ENCODE measurements around the gene FGGY.
"Not testable (repeated sequence)": the region's sequence is repeated elsewhere in the genome, so short reads cannot be mapped to it uniquely, and the experiment has no call there.

FGGY gene

DNA sequence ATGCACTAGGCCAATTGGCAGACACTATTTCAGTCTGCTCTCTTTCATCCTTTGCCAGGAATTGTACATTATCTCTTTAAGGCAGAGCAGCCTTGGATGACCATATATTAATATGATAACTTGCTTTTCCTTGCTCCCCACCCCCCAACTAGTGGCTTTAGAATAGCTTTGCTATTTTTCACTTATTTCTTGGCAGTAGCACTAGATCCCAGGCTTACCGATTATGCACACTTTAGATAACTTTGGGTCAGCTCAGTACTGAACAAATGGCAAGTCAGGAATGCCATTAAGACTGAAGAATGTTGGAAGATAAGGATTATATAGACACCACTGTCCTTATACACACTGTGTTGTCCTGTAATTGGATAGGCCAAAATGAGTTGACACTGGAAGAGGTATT lies 146.4 kb downstream of the FGGY start:
- no peak for DNase-seq (ENCODE audit: low spot score)

DNA sequence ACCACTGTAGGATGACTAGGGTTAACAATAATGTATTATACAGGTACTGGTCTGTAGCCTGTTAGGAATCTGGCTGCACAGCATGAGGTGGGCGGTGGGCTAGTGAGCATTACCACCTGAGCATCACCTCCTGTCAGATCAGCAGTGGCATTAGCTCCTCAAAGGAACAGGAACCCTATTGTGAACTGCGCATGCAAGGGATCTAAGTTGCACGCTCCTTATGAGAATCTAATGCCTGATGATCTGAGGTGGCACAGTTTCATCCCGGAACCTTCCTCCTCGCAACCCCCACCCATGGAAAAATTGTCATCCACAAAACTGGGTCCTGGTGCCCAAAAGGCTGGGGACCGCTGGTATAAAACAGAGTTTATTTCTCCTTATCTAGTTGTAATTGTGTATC lies 147.6 kb downstream of the FGGY start:
- DNase-seq (ENCODE audit: low spot score) = no peak

DNA sequence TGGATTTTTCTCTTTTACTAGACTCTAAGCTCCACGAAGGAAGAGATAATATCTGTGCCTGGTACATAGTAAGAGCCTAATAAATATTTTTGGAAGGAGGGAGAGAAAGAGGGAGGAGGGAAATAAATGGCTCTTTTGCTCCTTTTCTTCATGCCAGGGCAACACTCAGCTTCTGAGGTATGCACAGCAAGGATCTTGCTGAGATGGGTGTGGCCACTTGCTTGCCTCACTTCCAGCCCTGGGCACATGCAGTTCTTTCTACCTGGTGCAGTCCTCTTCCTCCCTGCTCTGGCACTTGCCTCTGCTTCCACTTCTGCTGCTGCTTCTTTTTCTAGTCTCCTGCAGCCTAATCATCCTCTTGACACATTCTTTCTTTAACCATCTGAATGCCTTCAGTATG lies 148.1 kb downstream of the FGGY start:
- no peak for DNase-seq (ENCODE audit: low spot score)

DNA sequence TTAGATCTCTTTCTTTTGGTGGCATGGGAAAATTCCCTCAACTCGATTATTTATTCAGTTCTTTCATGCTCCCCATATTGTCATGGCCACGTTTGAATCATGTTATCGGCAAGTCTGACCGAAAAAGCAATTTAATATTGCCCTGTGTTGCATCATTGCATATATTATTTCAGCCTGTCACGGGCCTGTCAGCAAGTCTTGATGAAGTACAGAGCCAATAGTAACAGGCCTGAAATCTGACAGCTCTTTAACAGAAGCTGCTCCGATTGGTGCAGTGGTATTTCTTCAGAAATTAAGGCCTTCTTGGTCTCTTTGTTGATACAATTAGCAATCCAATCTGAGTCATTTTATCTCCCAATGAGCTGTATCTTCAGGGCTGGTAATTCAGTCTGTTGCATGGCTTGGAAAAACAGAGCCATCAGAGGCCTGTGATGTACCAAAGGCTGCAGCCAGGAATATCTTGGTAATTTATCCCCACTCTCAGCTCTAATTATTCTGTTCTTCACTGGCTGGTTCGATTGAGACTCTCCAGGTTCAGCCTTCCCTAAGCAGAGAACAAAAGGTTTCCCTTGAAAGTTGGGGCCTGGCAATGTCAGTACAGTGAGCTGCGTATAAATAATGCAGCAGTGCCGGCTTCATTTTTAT lies 149.5 kb downstream of the FGGY start:
- no peak for DNase-seq (ENCODE audit: low spot score)

DNA sequence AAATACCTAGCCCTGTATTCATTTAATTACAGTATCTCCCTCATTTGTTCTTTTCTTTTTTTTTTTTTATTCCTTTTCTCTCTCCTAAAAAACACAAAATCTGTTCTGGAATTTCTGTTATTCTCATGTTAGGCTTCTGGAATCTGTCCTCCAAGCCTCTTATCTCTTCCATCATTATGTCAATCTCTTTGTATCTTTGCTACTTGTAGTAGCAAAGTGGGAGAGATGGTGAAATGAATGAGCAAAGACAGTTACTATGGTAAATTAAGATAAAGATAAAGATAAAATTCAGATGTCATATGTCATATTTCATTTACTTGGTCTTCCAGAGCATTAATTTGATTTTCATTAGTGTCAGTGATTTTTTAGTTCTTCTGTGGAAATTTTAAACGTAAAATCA lies 155.1 kb downstream of the FGGY start:
- no peak for DNase-seq (ENCODE audit: low spot score)

DNA sequence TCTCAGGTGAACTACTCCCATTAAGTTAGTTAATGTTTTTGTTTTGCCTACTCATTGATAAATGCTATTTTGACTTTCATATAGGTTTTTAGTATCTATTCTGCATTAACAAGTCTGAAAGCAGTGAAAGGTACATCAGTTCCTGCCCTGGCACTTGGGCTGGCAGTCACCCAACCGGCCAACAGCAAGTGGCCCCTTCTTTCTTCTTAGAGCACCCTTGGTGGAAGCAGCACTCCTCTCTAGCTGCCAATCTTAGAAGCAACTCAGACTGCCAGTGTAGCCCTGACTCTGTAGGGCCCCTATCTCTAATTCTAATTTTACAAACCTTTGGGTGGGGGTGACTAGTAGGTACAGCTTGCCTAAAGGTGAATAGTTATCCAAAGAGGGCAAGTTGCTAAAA lies 155.7 kb downstream of the FGGY start:
- no peak for DNase-seq (ENCODE audit: low spot score)

DNA sequence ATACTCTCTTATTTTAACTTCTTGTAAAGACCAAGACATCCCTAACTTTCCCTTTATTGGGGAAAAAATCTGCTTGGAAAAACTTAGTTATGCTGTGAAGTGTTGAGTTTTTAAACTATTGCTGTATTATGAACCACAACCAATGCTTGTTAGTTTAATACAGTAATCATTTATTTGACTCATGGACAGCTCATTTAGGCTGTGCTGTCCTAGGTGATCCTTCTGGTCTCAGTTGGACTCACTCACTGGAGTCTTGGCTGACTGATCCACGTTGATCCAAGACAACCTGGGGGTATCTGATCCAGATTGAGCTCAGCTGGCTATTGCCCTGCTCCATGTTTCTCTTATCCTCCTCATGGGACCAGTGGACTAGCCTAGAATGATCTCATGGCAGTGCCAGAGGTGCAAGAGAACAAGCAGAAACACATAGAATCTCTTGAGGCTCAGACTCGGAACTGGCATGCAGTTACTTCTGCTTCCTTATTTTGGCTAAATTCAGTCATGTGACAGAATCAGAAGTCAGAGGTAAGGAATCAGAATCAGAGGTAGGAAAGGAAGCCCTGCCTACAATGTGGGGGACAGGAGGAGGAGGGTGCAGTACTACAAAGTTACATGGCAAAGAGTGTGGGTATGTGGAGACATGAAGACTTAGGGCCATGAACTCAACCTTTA lies 156.5 kb downstream of the FGGY start:
- no peak for DNase-seq (ENCODE audit: low spot score)

DNA sequence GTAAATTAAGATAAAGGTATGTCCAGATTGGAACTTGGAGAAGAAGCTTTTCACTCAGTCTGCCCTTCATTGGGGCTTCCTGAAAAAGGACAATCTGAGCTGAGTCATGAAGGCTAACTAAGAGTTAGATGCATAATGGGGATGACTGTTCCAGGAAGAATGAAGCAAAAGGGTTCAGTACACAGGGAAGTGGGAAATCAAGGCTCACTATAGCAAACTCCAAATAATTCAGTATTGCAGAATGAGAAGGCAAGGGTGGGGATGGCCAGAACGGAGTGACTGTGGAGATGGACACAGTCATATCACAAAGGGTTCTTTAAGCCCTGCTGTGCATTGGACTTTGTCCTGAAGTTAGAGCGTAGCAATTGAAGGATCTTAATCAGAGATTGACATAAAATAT lies 158.3 kb downstream of the FGGY start:
- no peak for DNase-seq (ENCODE audit: low spot score)

DNA sequence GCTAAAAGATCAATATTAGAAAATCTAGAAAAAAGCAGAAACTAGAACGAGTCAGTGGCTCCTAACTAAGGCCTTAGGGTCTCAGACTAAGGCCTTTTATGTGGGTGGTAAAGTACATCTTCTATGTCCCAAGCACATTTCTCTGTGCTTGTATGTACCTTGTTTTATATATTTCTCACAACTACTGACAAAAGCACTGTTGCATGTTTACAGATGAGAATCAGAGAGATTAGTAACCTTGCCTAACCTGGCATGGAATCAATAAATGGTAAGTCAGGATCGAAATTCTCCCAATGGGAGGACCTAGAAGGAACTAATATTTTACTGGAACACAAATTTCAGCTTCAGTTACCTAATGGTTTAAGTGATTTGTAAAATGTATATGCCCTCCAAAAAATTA lies 160.9 kb downstream of the FGGY start:
- no peak for DNase-seq (ENCODE audit: low spot score)

DNA sequence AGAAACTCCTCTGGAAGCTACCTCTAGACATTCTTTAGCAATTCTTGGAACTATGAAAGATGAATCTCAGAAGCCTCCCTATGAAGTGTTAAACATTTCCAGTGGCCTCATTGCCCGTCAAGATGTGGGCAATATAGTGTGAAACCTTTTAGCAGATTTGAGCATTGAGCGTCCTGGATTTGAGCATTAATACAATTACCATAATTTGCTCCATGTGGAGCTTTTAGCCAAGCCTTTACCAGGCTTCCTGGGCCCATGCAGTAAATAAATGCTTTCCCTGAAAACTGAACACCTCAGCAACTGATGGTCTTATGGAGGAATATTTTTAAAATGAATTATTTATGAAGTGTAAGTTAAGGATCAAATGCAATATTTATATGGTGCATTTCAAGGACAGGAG lies 162.0 kb downstream of the FGGY start:
- no peak for DNase-seq (ENCODE audit: low spot score)

DNA sequence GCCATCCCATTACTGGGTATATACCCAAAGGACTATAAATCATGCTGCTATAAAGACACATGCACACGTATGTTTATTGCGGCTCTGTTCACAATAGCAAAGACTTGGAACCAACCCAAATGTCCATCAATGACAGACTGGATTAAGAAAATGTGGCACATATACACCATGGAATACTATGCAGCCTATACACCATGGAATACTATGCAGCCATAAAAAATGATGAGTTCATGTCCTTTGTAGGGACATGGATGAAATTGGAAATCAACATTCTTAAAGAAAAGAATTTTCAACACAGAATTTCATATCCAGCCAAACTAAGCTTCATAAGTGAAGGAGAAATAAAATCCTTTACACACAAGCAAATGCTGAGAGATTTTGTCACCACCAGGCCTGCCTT lies 166.0 kb downstream of the FGGY start:
- not testable (repeated sequence) for DNase-seq (ENCODE audit: low spot score)

DNA sequence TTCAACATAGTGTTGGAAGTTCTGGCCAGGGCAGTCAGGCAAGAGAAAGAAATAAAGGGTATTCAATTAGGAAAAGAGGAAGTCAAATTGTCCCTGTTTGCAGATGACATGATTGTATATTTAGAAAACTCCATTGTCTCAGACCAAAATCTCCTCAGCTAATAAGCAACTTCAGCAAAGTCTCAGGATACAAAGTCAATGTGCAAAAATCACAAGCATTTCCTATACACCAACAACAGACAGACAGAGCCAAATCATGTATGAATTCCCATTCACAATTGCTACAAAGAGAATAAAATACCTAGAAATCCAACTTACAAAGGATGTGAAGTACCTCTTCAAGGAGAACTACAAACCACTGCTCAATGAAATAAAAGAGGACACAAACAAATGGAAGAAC lies 168.6 kb downstream of the FGGY start:
- DNase-seq (ENCODE audit: low spot score) = not testable (repeated sequence)

DNA sequence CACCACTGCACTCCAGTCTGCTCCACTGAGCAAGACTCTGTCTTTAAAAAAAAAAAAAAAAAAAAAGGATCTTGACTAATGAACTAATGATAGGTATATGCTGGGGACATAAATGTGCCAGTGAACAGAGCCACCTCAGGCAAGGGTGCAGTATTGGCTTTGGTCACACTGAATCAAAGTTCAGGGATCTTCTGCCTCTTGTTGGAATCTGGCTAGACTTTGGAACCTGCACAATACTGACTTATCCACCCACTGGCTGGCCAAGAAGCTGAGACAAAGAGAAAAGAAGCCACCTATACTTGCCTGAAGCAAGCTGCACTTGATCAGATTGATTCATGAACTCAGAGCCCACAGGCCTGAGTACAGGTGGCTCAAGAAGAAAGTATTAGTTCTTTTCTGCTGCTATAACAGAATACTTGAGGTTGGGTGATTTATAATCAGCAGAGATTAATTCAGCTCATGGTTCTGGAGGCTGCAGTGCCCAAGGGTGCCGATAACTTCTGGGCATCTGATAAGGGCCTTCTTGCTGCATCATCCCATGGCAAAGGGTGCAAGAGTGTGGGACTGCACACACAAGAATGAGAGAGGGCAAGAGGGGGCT lies 172.0 kb downstream of the FGGY start:
- no peak for DNase-seq (ENCODE audit: low spot score)

DNA sequence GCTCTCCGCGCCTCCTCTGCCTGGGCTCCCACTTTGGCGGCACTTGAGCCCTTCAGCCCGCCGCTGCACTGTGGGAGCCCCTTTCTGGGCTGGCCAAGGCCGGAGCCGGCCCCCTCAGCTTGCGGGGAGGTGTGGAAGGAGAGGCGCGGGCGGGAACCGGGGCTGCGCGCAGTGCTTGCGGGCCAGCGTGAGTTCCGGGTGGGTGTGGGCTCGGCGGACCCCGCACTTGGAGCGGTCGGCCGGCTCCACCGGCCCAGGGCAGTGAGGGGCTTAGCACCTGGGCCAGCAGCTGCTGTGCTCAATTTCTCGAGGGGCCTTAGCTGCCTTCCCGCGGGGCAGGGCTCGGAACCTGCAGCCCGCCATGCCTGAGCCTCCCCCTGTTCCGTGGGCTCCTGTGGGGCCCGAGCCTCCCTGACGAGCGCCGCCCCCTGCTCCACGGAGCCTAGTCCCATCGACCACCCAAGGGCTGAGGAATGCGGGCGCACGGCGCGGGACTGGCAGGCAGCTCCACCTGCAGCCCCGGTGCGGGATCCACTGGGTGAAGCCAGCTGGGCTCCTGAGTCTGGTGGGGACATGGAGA lies 175.2 kb downstream of the FGGY start:
- DNase-seq (ENCODE audit: low spot score) = not testable (repeated sequence)

DNA sequence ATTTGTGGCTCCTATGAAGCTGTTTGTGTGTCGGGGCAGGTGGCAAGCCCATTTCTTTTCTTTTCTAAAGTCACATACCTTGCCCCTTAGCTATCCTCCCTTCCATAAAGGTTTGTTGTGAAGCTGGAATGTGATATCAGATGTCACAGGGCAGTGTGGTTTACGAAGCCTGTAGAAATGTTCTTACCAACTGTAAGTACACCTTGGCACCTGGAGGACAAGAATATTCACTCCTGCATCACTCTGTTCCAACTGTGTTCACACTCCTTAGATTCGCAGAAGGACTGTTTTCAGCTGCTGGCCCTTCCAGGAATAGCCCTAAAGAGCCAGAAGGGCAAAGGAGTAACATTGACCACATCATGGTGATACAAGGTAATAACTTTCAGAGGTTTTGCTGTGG lies 176.9 kb downstream of the FGGY start:
- no peak for DNase-seq (ENCODE audit: low spot score)

DNA sequence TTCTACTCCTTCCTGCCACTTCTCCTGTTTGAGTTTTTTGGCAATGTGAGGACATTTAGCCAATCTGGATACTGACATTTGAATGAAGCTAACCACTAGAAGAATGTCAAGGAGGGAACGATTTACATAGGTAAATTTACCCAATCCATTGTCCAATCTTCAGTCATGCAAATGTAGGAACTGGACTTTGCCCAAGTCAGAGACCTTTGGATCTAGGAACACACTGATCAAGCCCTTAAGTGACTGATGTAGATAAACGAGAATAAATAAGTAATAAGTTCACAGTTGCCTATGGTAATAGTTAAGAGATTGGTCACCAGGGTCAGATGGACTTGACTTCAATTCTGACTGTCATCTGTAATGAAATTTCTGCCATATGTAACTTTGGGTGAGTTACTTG lies 177.6 kb downstream of the FGGY start:
- no peak for DNase-seq (ENCODE audit: low spot score)

DNA sequence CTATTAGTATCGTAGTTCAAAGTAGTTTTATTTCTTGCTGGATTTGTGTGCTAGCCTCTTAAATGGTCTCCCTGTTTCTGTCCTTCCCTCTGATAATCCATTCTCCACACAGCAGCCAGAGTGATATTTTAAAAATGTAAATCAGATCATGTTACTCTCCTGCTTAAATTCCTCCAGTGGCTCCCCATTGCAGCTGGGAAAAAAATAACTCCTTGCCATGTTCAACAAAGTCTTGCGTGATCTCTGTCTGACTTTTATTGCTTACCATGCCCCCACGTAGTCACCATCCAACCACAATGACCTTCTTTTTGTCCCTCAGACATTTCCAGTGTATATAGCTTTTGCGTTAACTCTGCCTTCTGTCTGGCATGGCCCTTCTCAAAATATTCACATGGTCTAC lies 178.8 kb downstream of the FGGY start:
- no peak for DNase-seq (ENCODE audit: low spot score)

DNA sequence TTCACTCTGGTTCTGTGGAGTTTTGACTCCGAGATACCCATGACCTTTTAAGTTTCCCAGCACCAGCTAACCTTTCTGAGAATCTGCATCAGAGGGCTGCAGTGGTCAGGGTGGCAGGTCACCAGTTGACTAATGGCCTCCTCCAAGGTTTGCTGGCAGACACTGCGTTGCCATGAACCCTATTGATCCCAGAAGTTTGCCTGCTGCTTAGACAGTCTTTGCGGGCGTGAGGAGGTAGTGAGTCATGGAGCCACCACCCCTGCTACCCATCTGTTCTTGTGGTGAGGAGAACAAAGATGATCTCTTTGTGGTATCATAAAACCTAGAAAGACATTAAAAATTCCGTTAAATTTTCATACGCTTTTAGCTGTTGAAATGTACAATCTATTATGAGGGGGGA lies 180.4 kb downstream of the FGGY start:
- DNase-seq (ENCODE audit: low spot score) = no peak

DNA sequence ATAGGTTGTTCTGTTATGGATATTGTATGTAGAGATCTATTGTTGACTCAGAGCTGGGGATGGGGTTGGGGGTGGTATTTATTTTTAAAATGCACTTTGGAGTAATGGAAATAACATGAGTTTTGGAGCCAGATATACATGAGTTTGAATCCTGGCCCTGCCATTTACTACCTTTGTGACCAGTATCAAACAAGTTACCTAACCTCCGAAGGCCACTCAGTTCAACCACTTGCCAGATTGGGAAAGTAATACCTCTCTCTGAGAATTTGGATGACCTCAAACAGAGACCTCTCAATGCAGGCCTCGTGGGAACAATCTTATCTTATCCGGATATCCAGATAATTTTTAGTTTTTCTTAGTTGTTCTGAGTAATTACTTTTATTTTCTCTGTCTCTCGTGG lies 181.0 kb downstream of the FGGY start:
- no peak for DNase-seq (ENCODE audit: low spot score)

DNA sequence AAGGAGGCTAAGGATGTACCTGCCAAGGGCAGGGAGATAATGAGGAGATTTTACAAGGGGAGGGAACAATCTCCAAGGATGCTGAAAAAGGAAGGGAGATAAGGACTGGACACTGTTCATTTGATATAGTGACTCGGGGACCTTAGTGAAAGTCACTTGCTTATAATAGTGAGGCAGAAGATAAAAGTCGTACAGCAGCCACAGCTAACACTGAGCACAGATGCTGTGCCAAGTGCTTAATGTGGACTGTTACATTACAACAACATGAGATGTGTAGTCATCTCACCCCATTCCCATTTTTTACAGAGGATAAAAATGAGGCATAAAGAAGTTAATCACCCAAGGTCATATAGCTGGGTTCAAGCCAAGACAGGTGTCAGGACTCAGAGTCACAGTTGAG lies 181.9 kb downstream of the FGGY start:
- no peak for DNase-seq (ENCODE audit: low spot score)

DNA sequence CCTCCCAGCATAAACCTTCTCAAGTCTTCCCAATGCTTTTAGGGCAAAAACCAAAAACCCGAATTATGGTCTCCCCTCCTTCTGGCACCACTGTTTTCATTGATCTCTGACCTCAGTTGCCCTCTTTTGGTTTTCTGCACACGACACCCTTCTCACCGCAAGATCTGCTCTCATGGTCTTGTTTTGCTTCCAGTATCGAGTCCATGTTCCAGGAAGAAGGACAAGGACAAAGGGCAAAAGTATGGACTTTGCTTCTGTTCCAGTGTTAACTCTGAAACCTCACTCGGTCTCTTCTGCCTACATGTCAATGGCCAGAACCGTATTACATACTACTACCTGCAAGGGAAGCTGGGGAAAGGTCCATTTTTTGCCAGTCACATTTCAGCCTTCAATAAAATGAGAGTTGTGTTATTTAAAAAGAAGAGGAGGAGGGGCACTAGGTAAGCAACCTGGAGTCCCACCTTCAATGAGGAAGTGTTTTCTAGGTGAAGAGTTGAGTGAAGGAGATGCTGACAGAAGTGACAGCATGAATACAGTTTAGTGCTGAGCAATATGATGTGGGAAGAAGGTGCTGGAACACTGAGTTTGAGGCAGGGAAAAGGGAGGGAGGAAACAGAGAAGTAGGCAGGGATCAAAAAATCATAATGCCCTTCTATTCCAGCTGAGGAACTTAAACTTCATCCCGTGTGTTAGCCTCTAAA lies 183.4 kb downstream of the FGGY start:
- no peak for DNase-seq (ENCODE audit: low spot score)

DNA sequence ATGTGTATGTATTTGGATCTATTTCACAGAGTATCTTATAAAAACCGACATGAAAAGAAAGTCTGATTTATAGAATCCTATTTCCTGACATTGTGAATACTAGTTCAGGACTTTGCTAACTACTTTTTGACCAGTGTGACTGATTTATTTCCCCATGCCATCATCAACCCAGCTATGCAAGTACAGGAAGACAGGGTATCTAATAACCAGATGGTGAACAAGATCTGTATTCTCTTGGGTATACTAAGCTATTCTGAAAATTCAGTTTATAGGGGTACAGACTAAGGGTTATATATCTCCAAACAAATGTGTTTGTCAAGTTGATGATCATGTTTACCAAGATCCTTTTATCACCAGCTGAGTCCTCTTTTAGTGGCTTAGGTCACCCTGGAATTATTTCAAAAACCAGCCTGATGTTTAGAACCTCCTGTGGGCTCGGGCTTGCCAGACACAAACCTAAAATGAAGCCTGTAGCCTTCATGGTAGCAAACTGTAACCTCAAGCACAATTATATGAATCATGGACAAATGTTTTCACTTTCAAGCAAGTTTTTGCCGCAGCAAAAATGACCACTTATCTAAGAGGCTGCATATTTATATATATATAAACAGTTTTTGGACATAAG lies 185.1 kb downstream of the FGGY start:
- DNase-seq (ENCODE audit: low spot score) = no peak

Measured in hematopoietic multipotent progenitor cell treated with erythropoietin and hydrocortisone succinate and interleukin-3 and kit ligand, for 15 days (in vitro differentiated cells).